NK-92 (cell line): ENCODE data around the gene EYA2.

Experiments used
- DNase-seq: peaks from one replicate; lab custom pipeline; 2025; ENCODE audit not compliant: unreplicated experiment; lab: John Stamatoyannopoulos, UW

Gene EYA2

DNA sequence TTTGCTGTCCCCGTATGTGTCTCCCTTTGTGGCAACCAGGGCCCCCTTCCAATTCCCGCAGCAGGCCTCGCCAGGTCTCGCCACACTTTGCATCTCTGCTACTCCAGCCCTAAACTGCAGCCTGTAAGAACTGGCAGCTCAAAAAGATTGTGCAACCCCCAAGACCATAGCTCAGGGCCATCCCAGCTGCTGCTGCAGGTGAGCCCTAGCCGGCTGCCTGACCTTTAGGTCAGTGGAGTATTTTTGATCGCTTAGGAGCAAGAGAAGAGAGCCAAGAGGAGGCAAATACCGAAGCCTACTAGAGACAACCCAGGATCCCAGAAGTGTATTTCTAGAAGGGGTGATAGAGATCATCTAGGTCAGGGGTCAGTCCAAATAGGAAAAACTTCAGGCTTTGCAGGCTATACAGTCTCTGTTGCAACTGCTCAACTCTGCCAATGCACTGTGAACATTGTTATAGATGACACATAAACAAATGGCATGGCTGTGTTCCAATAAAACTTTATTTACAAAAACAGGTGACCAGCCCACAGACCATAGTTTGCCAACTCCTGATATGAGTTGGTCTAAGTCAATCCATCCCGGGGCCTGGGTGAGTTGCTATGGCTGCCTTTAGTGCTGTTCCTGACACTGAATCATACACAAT, 138.4 kb downstream of the EYA2 start:
- no peak for DNase-seq

DNA sequence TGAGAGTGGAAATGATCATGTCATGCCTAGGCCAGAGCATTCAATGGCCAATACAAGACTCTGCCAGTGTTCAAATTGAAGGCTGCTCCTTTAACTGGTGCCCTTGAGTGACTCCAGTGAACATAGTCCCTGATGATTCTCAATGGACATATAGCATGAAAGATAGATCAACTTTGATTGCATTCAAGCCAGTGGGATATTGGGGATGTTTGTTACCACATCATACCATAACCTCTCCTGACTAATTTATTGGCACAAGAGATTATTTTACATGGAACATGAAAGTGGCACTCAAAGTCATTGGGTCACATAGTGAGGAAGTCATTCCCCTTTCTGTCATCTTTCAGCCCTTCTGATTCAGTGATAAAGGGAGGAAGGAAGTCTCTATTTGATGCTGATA, 139.0 kb downstream of the EYA2 start:
- no peak for DNase-seq

DNA sequence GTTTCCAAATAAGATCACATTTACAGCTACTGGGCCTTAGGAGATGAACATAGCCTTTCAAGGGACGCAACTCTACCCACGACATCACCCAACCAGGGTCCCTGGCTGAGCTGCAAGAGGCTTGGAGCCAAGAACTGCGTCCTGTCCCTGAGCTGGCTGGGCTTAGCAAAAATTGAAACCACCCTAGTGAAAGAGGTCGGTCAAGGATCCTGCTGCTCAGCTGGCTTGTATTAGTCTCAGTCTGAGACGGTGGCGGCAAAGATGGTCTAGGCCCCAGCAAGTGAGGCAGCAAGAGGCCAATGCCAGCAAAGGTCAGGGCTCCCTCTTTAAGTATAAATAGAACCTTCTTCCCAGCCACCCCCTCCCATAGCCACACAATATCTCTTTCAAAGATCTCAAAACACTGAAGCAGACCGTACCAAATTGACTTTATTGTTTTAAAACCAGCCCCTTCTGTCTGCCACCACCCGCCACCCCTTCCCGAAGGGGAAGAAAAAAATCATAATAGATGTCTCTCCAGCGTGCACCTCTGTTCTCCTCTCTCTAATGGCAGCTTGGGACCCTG, 140.5 kb downstream of the EYA2 start:
- DNase-seq = no peak

DNA sequence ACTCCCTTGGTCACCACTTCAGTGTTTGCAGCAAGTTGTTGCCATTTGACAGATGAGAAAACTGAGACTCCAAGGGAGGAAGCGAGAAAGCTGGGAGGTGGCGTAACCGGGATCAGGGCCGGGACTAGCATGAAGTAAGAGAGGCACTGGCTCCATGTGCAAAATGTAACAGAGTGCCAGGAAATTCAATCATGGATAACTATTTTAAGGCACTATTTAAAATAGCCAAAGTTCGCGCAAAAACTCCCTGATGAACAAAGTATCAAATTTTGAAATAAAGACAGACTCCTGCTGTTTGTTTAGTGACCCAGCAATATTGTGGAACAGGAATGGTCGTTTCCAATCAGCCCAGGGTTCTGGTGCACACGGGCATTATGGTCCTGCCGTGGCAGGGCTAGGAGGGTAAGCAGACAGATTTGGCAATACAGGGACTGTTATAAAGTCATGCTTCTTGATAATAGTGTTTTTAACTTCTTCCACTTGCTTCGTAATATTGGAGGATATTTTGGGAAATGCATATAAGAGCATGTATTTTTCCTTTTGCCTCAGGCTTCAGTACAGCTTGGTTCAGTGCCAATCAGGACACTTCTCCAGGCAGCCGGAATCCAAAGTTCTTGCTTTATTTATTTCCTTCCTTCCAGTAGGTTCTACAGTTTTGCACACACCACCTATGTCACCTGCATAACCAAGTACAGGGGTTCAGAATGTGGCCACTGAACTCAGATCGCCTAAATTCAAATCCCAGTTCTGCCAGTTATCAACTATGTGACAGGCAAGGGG, 141.6 kb downstream of the EYA2 start:
- DNase-seq = no peak

DNA sequence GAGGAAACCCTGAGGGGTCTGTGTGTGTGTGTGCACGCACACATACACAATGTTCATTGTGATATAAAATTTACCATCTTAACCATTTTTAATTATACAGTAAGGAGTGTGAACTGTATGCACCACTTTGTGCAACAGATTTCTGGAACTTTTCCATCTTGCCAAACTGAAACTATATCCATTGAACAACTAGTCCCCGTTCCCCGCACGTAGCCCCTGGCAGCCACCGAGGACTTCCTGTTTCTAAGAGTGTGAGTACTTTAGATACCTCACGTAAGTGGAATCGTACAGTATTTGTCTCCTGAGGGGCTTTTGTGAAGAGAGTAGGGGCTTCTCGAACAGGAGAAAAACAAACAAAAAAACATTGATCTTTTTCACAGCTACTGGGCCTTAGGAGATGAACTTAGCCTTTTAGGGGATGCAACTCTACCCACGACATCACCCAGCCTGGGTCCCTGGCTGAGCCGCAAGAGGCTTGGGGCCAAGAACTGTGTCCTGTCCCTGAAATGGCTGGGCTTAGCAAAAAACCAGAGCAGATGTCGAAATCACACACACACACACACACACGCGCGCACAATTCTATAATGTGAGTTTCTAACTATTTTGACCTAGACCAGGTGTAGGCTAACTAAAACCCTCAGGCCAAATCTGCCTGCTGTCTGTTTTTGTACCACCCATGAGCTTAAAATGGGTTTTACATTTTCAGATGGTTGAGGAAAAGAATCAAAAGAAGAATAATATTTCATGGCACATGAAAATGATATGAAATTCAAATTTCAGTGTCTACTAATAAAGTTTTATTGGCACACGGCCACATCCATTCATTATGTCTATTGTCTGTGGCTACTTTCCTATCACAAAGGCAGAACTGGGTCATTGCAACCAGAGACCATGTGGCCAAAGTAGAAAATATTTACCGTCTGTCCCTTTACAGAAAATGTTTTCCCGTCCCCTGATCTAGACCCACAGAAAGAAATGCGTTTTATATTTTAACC, 144.2 kb downstream of the EYA2 start:
- DNase-seq = no peak

DNA sequence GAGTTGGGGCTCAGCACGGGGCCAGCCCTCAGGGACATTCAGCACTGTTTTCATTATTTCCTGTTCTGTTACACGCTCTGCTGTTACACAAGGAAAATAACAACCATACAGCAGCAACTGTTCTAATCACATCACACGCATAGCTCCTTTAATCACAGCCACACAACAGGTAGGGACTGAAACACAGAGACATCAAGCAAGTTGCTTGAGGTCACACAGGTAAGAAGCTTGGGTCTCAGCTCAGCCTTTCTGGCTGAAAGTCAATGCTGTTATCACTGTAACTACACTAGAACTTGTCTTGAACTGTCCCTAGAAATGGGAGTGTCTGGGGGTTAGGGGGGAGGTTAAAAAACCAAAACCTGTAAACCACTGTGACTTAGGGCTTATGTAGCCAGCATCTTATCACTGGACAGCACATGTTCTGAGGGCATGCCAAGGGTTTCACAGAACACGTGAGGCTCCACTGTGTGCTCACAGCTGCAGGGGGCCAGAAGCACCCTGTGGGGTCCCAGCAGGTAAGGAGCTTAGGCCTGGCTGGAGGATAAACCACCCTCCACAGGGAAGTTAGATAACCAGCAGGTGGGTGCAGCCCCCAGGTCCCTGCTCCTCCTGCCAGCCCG, 146.0 kb downstream of the EYA2 start:
- DNase-seq = no peak

DNA sequence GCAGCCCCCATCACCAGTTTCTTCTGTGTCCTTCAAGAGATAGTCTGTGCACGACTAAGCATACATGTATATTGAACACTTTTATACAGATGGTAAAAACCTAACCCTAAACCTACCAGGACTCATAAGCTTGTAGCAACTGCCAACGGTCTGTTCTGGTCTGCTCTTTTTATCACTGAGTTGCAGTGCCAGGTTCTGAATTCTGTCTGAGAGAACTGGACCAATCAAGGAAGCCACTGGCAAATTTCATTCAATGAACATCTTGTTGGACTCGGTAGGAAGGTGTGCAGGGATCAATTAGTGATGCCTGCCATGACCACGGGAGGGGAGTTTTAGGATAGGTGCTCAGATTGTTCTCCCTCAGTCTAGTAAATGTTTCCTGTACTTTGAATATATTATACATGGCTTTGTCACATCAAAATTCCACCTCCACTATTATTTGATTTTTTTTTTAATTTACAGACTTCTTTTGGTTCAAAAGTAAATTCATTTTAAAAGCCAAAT, 146.8 kb downstream of the EYA2 start:
- no peak for DNase-seq

DNA sequence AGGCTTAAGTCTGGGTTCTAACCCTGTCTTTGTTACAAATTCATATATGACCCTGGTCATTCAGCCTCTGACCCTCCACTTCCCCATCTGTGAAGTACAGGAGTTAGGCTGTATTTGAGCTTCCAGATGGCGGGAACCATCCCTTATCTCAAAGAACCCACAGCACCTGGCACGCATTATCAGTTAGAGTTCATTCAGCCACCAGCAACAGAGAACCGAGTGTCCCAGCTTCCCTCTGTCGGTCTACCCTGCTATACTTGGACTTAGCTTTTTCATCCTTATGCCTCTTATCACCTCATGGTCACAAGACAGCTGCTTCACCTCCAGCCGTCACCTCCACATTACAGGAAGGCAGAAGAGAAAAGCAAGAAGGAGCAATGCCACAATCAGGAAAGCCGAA, 147.8 kb downstream of the EYA2 start:
- DNase-seq = no peak

DNA sequence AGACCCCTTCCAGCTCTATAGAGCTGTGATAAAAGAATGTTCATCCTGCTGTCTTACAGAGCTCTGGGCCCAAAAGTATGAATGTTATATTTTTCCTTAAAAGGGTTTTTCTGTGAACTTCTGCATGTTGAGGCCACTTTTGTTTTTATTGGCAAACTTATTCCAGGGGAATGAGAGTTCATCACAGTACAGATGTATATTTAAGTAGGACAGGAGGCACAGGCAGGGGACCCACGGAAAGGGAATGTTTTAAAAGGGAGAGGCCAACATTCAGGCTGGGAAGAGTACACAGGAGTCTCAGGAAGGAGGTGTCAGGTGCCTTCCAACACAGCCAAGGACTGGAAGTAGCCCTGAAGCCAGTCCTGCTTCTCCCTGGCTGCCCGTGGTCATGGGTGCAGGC, 148.4 kb downstream of the EYA2 start:
- DNase-seq = no peak

DNA sequence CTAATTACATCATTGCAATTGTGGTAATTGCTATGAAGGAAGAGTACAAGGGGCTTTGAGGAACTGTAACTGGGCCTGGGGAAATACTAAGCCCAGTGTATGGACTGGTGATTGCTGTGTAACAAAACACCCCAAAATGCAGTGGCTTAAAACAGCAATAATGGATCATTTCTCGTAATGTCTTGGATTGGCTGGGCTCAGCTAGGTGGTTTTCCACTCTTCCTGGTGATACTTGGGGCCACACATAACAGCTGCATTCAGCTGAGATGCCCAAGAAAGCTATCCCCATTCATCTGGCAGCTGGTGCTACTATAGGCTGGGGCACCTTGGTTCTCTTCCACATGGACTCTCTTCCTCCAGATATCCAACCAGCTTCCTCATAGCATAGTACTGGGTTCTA, 150.3 kb downstream of the EYA2 start:
- DNase-seq = no peak

DNA sequence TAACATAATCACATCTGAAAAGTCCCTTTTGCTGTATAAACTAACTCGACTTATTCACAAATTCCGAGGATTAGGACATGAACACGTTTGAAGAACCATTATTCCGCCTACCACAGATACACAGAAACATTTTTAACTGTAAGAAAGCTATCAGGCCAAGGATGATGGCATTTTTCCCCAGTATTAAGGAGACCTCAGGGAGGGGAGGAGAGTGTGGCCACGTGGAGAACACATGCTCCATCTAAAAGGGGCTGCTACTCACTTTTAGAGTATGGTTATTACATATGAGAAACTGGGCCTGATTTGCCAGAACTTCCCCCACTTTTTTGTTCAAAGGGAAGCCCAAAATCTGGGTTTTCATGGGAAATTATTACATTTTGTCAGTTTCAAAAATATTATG, 153.4 kb downstream of the EYA2 start:
- DNase-seq = no peak

DNA sequence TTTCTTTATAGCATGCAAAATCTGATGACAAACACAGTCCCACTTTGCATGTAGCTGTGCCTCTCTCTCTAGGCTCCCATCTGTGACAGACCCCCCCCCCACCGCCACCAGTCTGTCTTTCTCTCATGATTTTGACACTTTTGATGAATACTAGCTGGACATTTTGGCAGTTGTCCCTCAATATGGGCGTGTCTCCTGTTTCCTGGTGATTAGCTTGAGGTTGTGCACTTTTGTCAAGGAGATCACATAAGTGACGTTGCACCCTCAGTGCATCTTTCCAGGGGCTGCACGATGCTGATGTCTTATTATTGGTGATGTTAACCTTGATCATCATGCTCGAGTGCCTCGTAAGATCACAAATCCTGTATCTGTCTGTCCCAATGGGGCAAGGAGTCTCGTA, 155.1 kb downstream of the EYA2 start:
- DNase-seq = no peak

DNA sequence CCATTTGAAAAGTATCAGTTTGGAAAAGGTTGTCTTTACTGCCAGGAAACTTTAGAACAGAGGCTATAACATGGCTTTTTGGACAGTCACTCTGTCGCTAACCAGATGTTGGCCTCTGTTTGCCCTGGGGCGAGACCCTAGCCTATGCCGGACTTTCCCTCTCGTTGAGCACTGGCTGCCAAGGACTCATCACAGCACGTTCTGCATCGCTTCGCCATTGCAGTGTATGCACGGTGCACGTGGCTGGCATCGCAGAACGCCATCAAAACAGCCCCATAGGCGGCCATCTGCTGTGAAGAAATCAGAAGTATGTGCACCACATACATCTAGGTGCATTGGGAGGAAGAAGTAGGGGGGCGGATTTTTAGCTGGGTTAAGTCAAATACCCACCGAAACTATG, 156.4 kb downstream of the EYA2 start:
- DNase-seq = no peak

DNA sequence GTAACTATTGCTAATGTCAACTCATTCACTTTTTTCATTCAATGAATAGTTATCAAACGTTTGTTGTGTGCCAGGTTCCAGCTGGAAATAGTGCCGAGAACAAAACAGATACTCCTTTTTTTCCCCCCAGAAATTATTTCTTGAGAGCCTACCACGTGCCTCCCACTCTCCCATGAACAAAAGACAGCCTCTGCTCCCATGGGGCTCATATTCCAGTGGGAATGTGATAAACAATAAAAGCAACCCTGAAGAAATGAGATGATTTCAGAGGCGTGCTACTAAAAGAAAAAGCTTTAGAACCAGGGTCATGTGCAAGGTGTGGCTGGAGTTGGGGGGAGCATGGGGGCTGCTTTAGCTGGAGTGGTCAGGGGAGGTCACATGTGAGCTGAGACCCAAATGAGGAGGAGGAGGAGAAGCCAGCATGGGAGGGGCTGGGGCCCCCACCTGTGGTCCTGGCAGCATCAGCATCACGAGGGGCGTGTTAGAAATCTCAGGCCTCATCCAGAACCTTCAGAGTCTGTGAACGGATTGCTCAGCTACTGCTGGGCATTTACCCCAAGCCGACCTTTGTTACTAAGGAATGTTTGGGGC, 157.4 kb downstream of the EYA2 start:
- DNase-seq = no peak

DNA sequence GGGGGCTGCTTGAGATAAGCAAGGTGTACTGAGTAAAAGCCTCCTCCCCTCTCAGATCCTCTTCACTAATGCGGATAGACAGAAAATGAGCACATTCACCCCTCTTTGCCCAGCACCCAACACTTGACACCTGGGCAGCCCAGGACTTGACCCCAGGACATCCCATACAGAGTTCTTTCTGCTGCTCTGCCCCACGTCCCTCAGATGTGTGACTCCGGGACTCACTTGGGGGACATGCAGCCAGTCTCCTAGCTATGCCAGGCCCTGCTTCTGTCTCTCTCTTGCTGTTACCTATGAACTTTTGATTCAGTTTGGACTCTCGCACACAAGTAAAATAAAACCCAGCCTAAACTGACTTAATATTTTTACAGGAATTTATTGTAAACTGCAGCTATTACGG, 159.9 kb downstream of the EYA2 start:
- DNase-seq = no peak

DNA sequence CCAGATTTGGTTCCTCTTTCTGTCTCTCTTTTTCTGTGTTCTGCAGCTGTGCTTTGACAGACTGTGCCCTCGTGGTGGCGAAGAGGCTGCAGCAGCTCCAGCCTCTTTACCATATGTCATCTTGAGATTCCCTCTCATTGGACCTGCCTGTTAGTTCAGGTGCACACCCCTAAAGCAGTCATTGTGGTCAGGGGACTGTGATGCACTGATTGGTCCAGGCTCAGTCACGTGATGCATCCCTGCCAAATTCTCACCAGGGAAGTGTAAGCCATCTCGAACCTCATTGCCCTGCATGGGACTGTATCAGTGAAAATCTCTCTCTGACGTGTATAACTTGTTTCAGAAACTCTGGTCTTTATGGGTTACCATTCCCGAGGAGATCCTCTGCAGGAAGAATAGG, 160.3 kb downstream of the EYA2 start:
- DNase-seq = no peak

DNA sequence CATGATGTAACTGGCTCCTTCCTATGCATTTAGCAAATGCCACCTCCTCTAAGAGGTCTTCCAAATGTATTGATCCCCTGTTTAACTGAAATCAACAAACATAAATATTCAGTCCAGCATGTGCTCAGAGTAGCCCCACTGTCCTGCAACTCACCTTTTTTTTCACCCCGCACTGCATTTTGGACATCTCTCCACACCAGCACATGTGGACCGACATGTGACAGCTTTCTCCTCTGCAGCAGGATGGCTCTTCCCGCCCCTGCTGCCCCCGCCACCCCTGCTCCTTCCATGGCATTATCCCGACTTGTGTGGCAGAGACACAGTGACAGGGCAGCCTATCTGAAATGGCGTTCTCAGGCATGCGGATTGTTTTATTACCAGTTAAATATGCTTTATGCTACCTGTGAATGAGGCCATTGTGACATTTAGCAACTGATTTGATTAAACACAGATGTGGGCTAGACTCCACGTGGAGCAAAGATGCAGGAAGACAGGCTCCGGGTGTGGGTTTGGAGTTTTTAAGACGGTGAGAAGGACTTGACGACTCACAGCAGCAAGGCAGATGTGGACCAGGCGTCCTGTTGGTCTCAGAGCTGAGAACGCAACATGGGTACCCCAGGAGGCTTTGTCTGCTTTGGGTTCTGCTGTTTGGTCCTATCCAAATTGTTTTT, 161.2 kb downstream of the EYA2 start:
- DNase-seq = no peak

DNA sequence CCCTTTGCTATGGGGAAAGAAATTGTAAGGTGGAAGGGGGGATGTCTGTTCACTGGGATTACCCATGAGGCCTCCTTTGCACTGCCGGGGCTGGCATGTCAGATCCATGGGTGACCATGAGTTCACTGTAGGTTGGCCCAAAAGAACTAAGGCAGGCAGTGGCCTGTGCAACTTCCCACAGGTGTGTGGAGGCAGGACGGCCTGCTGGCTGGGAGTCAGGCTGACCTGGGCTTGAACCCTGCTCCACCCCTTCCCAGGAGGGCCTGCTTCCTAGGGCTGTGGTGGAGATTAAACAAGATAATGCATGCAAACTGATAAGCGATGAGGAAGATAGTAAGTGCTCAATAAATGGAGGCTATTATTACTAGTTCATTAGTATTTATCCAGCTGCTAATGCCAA, 163.0 kb downstream of the EYA2 start:
- DNase-seq = no peak

DNA sequence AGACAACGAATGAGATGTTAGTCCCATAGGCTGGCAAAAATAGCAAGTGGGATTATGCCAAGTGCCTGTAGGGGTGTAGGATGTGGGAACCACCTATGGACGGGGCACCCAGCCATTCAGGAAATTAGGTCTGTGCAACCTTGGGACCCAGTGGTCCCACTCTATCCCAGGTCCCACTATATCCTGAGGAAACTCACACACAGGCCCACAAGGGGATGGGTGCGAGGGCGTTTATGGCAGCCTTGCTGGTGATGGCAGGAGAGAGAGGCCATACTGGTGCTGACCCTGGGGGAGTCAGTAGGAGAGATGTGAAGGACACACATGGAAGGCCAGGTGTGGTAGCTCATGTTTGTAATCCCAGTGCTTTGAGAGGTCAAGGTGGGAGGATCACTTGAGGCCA, 163.6 kb downstream of the EYA2 start:
- no peak for DNase-seq

DNA sequence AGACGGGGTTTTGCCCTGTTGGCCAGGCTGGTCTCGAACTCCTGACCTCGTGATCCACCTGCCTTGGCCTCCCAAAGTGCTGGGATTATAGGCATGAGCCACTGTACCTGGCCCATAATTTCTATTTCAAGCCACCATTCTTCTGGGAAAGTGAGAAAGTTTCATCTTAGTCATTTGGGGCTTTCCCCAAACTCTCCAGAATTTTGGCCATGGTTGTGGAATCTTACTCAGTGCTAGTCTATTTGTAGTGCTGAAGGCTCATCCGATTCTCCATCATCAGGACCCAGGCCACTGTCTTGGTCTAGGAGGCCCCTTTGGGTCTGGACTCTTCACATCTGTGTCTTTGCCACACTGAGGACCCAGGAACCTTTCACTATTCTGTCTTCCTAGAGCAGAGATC, 164.9 kb downstream of the EYA2 start:
- no peak for DNase-seq
